Left forelimb (tissue), 1 donor: ENCODE results near the gene HSPG2.
"Not testable (repeated sequence)": the region's sequence is repeated elsewhere in the genome, so short reads cannot be mapped to it uniquely, and the experiment has no call there.

Experiments used
- DNase-seq: peaks from one replicate; pipeline ENCODE4 v3.0.0-alpha.2; 2018; ENCODE audit warnings: low spot score

Gene HSPG2

DNA sequence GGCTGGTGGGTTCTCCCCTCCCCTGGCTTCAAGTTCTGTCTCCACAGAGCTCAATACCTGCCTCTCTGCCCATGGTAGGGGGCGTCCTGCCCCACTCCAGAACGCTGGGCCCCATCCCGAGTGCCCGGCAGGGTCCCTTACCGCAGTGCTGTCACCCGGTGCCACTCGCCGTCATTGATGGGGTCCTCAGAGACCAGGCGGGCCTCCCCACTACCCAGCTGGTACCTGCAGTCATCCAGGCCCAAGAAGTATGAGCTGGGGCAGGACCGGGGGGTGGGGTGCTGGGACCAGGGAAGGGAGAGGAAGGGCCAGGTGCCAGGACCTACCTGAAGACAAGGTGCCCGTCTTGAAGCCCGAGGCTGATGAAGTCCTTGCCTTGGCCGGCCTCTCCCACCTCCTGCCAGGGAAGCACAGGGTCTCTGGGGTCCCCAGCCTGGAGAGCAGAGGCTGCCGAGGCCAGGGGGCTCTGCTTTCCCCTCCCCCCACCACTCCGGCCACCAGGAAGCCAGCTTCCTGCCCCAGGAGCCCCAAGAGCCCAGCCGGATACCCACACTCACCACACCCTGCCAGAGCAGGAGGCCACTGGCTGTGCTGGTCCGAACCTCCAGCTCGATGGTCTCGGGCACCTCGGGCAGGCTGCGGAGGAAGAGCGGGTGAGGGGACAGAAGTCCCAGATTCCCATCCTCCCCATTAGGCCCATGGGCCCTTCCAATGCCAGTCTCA, 113.0 kb downstream of the HSPG2 start:
- no peak for DNase-seq

DNA sequence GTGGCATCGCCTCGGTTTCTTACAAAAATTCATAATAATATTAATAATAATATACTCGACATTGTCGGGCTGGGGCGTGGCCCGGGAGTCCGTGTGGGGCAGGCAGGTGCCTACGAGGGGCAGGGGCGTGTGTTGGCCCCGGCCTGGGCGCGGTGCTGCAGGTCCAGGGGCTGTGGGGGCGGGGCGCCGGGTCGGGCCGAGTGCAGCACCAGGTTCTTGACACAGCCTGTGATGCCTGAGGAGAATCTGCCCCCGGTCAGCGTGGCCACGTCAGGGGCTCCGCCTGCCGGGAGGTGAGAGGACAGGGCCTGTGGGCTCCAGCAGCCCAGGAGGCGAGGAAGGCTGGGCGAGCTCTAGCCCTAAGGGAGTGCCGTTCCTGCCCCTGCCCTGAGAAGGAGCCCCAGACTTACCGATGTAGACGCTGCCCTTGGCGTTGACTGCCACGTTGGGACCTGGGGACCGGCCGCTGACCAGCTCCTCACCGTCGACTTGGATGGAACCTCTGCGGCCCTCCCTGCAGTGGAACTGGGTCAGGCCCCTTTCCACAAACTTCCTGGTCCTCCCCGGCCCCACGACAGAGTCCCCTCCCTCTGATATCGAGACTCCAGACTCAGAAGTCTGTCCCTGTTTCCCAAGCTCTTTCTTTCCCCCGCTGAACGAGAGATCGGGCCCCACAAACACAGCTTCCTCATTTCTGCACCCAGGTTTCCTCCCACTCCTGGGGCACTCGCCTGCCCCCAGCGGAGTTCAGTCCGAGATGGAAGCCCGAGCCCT, 113.7 kb downstream of the HSPG2 start:
- no peak for DNase-seq

DNA sequence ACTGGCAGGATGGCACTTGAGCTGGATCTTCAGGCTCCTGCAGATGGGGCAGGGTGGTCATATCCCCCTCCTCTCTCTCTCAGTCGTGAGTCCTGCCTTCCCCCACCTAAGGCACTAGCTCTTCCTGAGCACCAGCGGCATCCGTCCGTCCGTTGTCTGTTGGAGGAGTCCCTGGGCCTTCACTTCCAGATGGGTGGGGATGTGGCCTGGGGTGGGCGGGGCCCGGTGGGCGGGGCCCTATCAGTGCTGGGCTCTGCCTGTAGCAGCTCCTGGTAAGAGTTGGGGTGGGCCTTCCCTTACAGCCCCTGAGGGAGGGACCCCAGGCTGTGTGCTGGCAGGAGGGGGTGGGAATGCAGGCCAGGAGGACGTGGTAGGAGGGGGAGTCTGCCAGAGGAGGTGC, 114.8 kb downstream of the HSPG2 start:
- DNase-seq = no peak

DNA sequence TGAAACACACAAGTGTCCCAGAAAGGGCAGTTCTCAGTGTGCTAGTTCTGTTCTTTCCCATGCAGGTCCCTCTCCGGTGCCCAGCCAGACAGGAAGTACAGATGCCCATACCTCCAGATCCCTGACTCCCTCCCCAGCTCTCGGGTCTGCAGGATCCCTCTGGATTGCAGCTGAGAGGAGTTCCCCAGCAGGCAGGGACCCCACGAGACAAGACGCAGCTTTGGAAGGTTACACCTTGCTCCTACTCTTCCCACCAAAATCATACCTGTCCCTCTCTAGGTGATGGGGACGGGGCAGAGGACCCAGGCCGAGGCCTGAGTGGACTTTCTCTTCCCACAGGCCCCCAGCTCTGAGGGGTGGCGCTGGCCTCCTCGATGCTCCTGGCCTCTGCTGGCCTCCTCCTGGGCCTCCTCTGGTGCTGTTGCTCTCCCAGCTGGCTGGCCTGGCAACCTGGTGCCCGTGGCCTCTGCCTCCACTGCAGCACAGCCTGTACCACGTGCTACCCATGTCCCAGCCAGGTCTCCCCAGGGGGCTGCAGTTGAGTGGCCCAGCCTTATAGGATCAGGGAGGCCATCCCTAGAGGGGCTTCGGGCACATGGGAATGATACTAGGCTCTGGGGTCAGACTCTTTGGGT, 115.6 kb downstream of the HSPG2 start:
- DNase-seq = no peak

DNA sequence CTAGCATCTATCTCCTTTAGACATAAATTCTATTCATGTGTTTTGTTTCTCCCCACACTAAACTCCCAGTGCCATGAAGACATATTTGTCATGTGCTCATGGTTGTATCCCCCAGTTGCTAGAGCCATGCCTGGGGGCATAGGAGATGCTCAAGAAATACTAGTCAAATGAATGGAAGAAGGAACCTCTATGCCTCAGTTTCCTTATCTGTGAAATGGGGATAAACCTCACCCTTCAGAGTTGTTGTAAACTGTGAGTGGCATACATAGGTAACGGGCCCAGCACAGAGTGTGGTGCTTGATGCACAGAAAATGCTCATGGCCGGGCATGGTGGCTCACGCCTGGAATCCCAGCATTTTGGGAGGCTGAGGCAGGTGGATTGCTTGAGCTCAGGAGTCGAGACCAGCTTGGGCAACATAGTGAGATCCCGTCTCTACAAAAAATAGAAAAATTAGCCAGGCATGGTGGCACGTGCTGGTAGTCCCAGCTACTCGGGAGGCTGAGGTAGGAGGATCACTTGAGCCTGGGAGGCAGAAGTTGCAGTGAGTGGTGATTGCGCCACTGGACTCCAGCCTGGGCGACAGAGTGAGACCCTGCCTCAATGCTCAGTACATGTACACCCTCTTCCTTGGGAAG, 116.4 kb downstream of the HSPG2 start:
- DNase-seq = no peak

DNA sequence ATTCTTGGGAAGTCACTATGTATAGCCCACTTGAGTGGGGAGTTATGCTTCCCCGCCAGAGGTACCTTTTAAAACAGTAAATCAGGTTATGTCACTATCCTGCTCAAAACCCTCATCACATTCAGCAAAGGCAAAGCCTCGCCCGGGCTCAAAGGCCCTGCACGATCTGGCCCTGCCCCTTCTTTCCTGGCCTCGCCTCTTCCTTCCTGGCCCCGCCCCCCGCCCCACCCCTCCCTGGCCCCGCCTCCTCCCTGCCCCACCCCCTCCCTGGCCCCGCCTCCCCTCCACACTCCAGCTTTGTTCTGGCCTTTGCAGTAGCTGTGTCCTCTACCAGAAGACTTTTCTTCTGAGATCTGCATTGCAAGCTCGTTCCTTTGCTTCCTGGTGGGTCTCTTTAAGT, 118.5 kb downstream of the HSPG2 start:
- DNase-seq = no peak

DNA sequence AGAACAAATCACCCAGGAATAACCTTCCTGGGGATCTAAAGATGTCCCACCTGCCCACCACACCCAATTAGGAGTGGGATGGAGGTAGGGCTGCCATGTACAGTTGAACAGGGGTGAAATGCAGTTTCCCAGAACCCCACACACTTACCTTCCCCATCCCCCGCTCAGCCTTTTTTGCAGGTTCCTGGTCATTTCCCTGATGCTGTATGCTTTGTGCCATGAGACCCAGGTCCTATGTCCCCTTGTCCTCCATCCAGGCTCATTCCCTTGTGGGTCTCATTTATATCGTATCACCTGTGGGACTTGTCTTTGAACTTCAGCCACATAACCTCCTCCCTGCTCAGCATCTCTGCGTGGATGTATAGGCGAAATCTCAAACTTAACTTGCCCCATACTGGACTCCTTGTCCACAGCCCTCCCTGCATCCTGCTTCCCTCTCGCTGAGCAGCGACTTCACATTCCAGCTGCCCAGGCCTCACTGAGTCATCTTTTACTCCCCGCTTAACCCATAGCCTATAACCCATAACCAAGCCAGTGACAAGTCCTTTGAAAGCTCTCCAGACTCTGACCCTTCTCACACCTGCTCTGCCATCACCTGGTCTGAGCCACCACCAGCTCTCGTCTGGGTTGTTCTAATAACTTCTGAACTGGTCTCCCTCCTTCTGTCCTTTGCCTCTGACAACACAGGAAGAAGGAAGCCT, 120.4 kb downstream of the HSPG2 start:
- no peak for DNase-seq

DNA sequence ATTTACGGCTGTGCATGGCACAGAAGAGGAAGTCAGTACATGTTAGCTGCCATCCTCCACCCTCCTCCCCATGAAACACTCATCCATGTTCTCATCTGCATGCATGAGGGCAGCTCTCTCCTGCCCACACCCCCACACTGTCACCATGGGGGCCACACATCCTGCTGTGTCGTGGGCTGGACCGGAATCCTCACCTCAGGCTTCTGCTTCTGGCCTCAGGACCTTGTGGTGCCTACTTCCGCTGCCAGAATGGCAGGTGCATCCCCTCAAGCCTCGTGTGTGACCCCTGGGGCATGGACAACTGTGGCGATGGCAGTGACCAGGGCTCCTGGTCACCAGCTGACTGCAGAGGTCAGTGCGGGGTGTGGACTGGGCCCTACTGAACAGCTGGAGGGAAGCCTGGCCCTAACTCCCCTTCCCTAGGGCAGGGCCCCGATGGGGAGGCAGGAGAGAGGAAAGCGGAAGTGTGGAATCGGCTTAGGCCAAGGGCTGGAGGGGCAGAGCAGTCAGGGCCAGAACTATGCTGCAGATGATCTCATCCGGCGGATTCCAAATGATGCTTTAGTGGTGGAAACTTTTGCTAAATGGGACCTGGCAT, 121.3 kb downstream of the HSPG2 start:
- DNase-seq = no peak

DNA sequence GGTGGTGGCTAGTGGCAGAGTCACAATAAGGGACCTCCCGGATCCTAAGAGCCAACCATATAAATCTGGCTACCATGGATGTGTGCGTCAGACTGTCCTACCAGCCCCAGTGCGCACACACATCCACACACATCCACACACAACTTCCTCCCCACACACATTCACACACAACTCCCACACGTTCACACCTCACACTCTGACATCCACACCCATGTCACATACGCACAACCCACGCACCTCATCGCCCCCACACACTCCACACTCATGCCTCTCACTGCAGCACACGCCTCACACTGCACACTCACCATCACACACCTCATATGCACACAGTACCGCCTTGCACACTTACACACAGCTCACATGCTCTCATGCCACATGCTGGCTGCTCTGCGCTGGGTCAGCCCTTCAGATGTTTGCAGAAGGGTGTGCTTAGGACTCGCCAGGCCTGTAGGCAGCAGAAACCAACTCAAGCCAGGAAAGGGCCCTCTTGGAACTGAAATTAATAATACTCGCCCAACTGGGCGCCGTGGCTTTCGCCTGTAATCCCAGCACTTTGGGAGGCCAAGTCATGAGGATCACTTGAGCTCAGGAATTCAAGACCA, 122.0 kb downstream of the HSPG2 start:
- no peak for DNase-seq

DNA sequence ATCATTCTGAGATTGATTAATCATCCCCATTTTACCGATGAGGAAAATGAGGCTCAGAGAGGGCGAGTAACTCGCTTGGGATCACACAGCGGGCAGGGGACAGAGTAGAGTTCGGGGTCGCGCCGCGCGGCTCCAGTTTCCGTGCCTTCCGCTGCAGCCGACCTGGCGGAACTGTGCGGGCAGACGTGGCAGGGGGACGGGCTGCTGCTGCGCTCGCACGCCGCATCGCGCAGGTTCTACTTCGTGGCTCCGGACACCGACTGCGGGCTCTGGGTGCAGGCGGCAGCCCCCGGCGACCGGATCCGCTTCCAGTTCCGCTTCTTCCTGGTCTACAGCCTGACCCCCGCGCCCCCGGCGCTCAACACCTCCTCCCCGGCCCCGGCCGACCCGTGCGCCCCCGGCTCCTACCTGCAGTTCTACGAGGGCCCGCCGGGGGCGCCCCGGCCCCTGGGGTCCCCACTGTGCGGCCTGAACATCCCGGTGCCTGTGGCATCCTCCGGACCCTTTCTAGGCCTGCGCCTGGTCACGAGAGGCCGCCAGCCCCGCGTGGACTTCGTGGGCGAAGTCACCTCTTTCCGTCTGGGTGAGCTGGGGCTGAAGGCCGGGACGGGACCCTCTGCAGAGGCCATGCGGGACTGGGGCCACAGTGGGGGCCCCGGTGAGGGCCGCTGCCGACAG, 122.7 kb downstream of the HSPG2 start:
- DNase-seq = no peak

DNA sequence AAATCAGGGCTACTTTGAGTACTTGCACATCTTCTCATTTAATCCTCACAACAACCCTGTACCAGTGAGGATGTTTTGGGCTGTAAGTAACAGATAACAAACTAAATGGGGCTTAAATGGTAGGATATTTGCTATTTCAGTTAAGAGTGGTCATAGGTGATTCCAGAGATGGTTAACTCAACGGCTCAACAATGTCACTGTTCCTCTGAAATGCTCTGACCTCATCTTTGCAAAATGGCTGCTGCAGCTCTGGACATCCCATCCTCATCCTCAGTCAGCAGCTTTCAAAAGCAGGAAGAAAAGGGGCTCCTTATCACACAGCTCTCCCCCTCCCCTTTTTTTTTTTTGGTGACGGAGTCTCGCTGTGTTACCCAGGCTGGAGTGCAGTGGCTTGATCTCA, 123.6 kb downstream of the HSPG2 start:
- DNase-seq = no peak

DNA sequence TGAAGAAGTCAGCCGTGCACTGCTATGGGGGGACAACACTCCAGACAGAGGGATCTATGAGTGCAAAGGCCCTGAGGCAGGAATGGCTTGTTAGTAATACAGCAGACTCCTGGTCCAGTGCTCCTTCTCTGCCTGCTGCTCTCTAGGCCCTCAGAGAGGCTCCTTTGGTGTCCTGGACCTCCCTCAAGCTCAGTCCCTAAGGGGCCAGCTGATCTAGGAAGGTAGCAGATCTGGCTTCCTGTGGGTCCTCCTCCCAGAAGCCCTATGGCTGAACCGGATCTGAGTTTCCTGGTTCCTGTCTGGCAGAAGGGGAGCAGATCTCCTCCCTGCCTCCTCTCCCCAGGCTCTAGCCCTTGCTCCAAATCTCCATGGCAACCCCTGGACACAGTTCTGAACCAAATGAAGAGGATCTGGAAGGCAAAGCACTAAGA, 125.2 kb downstream of the HSPG2 start, which contains the start of gene LDLRAD2:
Gene LDLRAD2, plus strand, starts transcription at position 391 of the 431 bp plus-strand sequence. CDS start 187 bp downstream, outside the sequence.
- no peak for DNase-seq

DNA sequence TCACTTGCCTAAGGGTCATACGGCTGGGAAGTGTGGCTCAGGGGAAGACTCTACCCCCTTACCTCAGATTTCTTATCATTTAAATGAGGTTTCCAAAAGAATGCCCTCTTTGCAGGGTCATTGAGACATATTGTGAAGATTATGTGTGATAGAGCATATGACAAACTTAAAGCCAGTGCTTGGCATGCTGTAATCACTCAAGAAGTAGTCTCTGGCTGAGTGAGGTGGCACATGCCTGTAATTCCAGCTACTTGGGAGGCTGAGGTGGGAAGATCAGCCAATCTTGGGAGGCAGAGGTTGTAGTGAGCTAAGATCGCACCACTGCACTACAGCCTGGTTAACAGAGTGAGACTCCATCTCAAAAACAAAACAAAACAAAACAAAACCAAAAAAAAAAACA, 132.6 kb downstream of the HSPG2 start:
- no peak for DNase-seq

DNA sequence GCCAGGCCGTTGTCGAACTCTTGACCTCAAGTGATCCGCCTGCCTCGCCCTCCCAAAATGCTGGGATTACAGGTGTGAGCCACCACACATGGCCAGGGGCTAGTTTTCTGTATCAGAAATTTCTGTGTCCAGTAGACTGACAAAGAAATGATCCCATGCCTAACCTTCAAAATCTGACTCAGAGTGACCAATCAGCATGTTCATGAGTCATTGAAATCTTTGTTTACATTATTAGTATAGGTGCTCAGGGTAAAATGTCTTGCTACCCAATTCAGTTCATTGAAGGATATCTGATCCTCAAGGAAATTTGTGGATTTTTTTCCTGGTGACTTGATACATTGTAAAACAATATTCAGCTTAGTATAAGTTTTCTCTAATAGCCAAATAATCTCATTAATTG, 136.0 kb downstream of the HSPG2 start:
- no peak for DNase-seq

DNA sequence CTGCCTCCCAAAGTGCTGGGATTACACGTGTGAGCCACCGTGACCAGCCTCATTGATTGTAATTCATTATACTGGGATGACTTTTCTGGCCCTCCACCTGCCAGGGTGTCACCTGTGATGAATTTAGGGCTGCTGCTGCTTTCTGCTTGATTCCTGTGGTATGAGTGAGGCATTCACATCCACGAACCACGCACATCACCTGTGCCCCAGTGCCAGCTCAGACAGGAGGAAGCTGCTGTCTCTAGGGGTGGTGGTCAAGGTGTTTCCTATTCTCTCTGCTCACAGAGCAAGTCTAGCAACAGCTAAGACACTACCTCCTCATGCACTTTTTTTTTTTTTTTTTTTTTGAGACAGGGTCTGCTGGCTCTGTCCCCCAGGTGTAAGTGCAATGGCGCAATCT, 137.4 kb downstream of the HSPG2 start:
- DNase-seq = no peak

DNA sequence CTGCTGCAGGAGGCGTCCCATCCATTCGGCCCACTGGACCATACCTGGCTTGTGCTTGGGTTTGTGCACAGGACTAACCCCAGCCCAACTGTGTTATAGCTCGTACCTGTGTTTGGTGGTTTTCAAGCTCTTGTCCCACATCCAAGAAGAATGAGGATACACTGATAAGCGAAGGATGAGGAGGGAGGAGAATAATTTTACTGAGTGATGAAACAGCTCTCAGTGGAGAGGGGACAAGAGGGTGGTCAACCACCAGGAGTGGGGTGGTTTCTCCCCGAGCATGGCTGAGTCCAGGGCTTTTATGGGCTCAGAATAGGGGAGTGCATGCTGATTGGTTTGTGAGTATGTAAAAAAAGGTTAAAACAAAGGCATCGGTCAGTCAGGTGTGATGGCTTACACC, 142.0 kb downstream of the HSPG2 start:
- no peak for DNase-seq

DNA sequence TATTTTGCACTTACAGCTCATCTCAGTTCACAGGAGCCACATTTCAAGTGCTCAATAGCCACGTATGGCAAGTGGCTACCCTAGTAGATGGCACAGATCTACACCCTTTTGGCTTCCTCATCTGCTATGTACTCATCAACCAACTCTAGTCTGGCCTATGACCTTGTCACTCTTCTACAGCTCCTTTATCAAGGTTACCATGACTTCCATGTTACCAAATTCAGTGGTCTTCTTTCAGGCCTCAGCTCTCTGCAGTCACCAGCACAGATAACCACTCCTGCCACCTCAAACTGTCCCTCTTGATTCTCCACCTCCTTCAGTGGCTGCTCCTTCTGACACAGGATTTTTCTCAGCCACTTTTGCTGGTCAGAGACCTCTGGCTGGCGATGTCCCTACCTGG, 142.5 kb downstream of the HSPG2 start:
- DNase-seq = no peak

DNA sequence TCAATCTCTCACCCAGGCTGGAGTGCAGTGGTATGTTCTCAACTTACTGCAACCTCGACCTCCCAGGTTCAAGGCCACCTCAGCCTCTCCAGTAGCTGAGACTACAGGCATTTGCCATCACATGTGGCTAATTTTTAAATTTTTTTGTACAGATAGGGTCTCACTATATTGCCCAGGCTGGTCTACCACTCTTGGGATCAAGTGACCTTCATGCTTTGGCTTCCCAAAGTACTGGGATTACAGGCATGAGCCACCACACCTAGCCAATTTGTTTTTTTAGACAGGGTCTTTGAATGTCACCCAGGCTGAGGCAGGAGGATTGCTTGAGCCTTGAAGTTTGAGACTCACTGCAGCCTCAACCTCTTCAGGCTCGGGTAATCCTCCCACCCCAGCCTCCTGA, 144.0 kb downstream of the HSPG2 start:
- no peak for DNase-seq

DNA sequence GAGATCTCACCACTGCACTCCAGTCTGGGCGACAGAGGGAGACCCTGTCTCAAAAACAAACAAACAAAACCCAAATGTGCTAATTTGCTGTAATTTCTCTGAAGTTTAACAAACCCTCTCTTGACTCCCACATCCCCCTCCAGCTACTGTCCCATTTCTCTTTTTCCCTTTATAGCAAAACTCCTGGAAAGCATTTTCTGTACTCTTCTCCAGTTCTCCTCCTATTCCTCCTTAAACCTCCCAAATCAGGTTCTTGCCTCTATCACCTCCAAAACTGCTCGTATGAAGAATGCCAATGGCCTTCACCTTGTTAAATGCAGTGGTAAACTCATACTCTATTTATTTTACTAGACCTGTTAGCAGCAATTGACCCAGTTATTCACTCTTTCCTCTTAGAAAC, 150.5 kb downstream of the HSPG2 start:
- no peak for DNase-seq

DNA sequence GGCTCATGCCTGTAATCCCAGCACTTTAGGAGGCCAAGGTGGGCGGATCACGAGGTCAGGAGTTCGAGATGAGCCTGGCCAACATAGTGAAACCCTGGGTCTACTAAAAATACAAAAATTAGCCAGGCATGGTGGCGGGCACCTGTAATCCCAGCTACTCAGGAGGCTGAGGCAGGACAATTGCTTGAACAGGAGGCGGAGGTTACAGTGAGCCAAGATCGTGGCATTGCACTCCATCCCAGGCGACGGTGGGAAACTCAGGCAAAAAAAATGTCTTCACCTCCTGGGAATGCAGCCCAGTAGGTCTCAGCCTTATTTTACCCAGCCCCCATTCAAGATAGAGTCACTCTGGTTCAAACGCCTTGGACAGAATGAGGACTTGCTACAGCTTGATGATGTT, 151.3 kb downstream of the HSPG2 start:
- not testable (repeated sequence) for DNase-seq
